22Rv1 (cell line): ENCODE data around the gene ITPR2.
"Not testable (repeated sequence)": the region's sequence is repeated elsewhere in the genome, so short reads cannot be mapped to it uniquely, and the experiment has no call there.

Experiments
- H3K27ac ChIP-seq: fragments of 450-650 bp; 2 replicates; pipeline ENCODE4 v1.5.1; 2017
- ZFX ChIP-seq: fragments of 450-650 bp; IDR thresholded peaks from 2 replicates; pipeline ENCODE4 v1.6.1; 2017; ENCODE audit warnings: antibody characterized with exemption, borderline replicate concordance
- TF ChIP-seq, protein P1 (sequence below): fragments of 450-650 bp; IDR thresholded peaks from 2 replicates; pipeline ENCODE4 v1.5.1; 2017; ENCODE audit warnings: mild to moderate bottlenecking

ITPR2 gene

DNA sequence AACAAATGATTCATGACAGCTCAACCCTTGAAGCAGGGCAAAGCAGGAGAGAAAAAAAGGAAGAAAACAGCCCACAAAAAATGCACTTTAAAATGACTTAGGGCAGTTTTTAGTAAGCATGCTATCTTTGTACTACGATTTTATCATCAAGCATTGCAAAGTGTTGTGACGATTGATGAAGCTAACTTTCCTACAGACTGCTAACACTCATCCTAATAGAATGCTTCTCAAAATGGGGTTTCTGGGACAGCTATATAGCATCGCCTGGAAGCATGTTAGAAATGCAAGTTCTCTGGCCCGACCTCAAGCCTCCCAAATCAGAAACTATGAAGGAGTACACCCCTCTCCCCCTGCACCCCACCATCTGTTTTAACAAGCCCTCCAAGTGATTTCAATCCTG is 381.2 kb downstream of the ITPR2 start:
- no peak overlapping the region for H3K27ac ChIP-seq
- no peak for TF ChIP-seq ZFX
- TF ChIP-seq, protein P1, sequence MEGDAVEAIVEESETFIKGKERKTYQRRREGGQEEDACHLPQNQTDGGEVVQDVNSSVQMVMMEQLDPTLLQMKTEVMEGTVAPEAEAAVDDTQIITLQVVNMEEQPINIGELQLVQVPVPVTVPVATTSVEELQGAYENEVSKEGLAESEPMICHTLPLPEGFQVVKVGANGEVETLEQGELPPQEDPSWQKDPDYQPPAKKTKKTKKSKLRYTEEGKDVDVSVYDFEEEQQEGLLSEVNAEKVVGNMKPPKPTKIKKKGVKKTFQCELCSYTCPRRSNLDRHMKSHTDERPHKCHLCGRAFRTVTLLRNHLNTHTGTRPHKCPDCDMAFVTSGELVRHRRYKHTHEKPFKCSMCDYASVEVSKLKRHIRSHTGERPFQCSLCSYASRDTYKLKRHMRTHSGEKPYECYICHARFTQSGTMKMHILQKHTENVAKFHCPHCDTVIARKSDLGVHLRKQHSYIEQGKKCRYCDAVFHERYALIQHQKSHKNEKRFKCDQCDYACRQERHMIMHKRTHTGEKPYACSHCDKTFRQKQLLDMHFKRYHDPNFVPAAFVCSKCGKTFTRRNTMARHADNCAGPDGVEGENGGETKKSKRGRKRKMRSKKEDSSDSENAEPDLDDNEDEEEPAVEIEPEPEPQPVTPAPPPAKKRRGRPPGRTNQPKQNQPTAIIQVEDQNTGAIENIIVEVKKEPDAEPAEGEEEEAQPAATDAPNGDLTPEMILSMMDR = no peak

- no peak overlapping the region for H3K27ac ChIP-seq
- TF ChIP-seq, protein P1 = no peak
- no peak for TF ChIP-seq ZFX
These were observed 387.1 kb downstream of the ITPR2 start for GRCh38 chr12:26445909-26446308.

DNA sequence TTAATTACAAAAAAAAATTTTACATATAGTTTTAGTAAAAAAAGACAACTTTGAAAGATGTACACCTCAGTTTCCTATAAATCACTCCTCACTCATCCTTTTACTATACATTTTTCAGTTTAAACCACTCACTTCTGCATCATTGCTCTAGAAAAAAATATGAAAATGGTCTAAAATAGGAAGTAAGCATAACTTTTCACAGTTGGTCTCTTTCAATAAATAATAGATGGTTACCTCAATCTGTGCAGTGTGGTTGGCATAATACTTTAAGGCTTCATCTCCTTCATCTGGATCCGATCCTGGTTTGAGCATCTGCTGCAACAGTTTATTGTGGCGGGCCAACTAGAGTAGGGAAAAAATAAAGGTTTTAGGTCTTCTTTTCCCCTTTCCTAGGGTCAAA is 389.7 kb downstream of the ITPR2 start:
- TF ChIP-seq, protein P1 = no peak
- no peak for TF ChIP-seq ZFX
- H3K27ac ChIP-seq = no peak overlapping the region

DNA sequence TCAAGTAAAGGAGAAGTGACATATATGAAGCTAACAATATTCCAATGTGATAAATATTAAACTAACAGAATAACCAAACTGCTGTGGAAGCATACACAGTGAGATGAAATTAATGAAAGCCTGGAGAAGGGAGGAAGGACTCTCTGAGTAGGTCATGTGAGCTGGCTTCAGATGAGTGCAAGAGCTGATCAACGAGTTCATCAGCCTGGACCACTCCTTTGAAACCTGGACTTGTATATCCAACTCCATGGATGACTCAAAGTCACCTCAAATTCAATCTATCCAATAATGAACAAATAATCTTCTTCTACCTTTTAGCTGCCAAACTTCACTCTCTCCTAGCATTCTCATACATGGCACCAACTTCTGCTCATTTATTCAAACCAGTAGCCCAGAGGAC is 391.6 kb downstream of the ITPR2 start:
- TF ChIP-seq, protein P1 = no peak
- no peak for TF ChIP-seq ZFX
- H3K27ac ChIP-seq = no peak overlapping the region

GRCh38 chr12:26435069-26435404 is 398.0 kb downstream of the ITPR2 start:
- TF ChIP-seq ZFX = no peak
- TF ChIP-seq, protein P1 = no peak

GRCh38 chr12:26434299-26435068 is 398.5 kb downstream of the ITPR2 start:
- H3K27ac ChIP-seq = no peak overlapping the region
- TF ChIP-seq, protein P1 = peak; percentile 92
- no peak for TF ChIP-seq ZFX

More at GRCh38 chr12:26435069-26435404, 398.0 kb downstream of the ITPR2 start:
- no peak overlapping the region for H3K27ac ChIP-seq

DNA sequence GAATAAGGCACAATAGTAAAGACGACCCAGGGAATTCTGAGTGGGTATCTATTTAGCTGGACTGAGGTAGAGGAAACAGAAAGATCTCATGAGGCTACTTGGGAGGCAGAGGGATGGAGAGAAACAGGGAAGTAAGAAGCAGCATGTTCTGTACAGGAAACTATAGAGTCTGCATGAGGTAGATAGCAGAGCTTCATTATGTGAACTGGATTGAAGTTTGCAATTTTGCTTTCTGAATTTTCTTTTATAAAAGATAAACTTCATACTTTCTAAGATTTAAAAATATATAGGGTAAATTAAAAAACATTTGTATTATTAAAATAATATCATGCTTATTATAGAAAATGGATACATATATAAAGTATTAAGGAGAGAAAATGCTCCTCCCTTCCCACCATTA is 399.3 kb downstream of the ITPR2 start:
- H3K27ac ChIP-seq = not testable (repeated sequence)

- TF ChIP-seq, protein P1 = no peak
- TF ChIP-seq ZFX = no peak
- no peak overlapping the region for H3K27ac ChIP-seq
These were observed 401.8 kb downstream of the ITPR2 start for GRCh38 chr12:26431211-26431610.

DNA sequence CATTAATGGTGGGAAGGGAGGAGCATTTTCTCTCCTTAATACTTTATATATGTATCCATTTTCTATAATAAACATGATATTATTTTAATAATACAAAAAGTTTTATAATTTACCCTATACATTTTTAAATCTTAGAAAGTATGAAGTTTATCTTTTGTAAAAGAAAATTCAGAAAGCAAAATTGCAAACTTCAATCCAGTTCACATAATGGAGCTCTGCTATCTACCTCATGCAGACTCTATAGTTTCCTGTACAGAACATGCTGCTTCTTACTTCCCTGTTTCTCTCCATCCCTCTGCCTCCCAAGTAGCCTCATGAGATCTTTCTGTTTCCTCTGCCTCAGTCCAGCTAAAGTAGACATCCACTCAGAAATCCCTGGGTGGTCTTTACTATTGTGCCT is 402.4 kb downstream of the ITPR2 start:
- not testable (repeated sequence) for H3K27ac ChIP-seq
